ENCODE data around the gene FUNDC2. TPM values are rescaled to one million over a fixed set of nuclear protein-coding genes. Genes with fewer than 3 reads are reported as not detected.

FUNDC2 gene
- total RNA-seq, 2 donors from 2014 or later: 68.3 to 71.4 TPM

DNA sequence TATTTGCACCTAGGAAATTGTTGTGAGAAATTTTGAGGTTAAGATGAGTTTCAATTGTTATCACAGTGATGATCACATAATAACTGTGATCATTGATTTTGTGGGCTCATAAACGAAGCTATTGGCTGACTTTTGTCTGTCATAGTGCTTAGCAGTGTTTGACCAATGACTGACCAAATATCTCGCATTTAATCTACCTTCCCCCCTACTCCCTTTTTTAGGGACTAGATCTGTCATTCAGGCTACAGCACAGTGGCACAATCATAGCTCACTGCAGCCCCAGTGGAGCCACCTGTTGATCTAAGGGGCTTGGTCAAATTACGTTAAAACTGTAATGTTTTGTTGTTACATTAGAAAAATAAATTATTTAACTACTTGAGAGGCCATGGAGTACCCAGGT lies 1.5 kb downstream of the FUNDC2 start:
- TF ChIP-seq, protein P1, sequence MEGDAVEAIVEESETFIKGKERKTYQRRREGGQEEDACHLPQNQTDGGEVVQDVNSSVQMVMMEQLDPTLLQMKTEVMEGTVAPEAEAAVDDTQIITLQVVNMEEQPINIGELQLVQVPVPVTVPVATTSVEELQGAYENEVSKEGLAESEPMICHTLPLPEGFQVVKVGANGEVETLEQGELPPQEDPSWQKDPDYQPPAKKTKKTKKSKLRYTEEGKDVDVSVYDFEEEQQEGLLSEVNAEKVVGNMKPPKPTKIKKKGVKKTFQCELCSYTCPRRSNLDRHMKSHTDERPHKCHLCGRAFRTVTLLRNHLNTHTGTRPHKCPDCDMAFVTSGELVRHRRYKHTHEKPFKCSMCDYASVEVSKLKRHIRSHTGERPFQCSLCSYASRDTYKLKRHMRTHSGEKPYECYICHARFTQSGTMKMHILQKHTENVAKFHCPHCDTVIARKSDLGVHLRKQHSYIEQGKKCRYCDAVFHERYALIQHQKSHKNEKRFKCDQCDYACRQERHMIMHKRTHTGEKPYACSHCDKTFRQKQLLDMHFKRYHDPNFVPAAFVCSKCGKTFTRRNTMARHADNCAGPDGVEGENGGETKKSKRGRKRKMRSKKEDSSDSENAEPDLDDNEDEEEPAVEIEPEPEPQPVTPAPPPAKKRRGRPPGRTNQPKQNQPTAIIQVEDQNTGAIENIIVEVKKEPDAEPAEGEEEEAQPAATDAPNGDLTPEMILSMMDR (conservative IDR thresholded peaks at IDR 0.05): no peak
- Histone ChIP-seq H3K4me1 (ENCODE audit: control insufficient read depth, insufficient read depth, low read length) (no peaks in the 10 kb centered on the region), H3K36me3 (ENCODE audit: control insufficient read depth, insufficient read depth, low read length) (no peaks in the 10 kb centered on the region), H3K9me3 (ENCODE audit: control insufficient read depth, low read length) (no peaks in the 10 kb centered on the region), H3K27me3 (ENCODE audit: control insufficient read depth, insufficient read depth, low read length, poor library complexity, severe bottlenecking) (no peaks in the 10 kb centered on the region), H3K4me3 (ENCODE audit: low read length) (peak overlapping the region; percentile 89), H3K9ac (ENCODE audit: extremely low read depth, low read length, poor library complexity, severe bottlenecking) (peak overlapping the region; percentile 89), H3K27ac (ENCODE audit: low read depth, low read length) (no peak overlapping the region)
- H3K4me3 Mint-ChIP-seq: peak overlapping the region; percentile 75
- 67% methylated on average over 2 of the region's 3 CpGs; no CpG with 5 or more reads in 1 of the 2 experiments for WGBS, 2 experiments (ENCODE audit: insufficient coverage in 1 of 2, insufficient read length in 1 of 2)
- peaks cover 2% of the 10 kb centered on the region for H3K36me3 Mint-ChIP-seq (ENCODE audit: low read depth)
- peaks cover 47% of the 10 kb centered on the region for H3K9me3 Mint-ChIP-seq
- peak overlapping the region; percentile 19 for H3K27ac Mint-ChIP-seq
- no peak for DNase-seq
- H3K27me3 Mint-ChIP-seq (ENCODE audit: insufficient read depth): no peaks in the 10 kb centered on the region
- H3K4me1 Mint-ChIP-seq: peaks cover 8% of the 10 kb centered on the region

DNA sequence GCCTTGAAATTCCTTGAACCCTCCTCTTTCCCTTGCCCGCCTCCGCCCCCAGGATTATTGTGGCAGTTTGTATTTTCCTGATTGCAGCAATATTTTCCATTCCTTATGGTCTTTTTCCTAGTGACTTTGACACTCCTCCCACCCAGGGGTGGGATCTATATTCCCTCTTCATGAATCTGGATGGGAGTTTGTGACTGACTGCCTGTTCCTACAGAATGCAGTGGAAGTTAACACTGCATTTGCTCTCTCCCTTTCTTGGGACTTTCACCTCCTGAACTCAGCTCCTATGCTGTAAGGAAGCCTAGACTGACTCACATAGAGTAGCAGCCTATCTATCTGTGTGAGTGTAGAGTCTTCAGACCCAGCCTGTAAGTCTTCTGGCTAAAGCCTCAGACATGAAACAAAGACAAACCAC lies 2.2 kb downstream of the FUNDC2 start:
- no peak overlapping the region for H3K4me3 Mint-ChIP-seq
- peaks cover 6% of the 10 kb centered on the region for H3K36me3 Mint-ChIP-seq (ENCODE audit: low read depth)
- Histone ChIP-seq H3K36me3 (ENCODE audit: control insufficient read depth, insufficient read depth, low read length) (peaks cover 3% of the 10 kb centered on the region), H3K27ac (ENCODE audit: low read depth, low read length) (no peak overlapping the region), H3K27me3 (ENCODE audit: control insufficient read depth, insufficient read depth, low read length, poor library complexity, severe bottlenecking) (no peaks in the 10 kb centered on the region), H3K4me3 (ENCODE audit: low read length) (no peak overlapping the region), H3K9ac (ENCODE audit: extremely low read depth, low read length, poor library complexity, severe bottlenecking) (no peak overlapping the region), H3K4me1 (ENCODE audit: control insufficient read depth, insufficient read depth, low read length) (no peaks in the 10 kb centered on the region), H3K9me3 (ENCODE audit: control insufficient read depth, low read length) (no peaks in the 10 kb centered on the region)
- peak overlapping the region; percentile 60 for H3K27ac Mint-ChIP-seq
- 100% methylated on average over 1 of the region's 2 CpGs; no CpG with 5 or more reads in 1 of the 2 experiments for WGBS, 2 experiments (ENCODE audit: insufficient coverage in 1 of 2, insufficient read length in 1 of 2)
- no peaks in the 10 kb centered on the region for H3K27me3 Mint-ChIP-seq (ENCODE audit: insufficient read depth)
- H3K9me3 Mint-ChIP-seq: peaks cover 52% of the 10 kb centered on the region
- peaks cover 8% of the 10 kb centered on the region for H3K4me1 Mint-ChIP-seq
- DNase-seq: no peak
- TF ChIP-seq, protein P1 (conservative IDR thresholded peaks at IDR 0.05): no peak

DNA sequence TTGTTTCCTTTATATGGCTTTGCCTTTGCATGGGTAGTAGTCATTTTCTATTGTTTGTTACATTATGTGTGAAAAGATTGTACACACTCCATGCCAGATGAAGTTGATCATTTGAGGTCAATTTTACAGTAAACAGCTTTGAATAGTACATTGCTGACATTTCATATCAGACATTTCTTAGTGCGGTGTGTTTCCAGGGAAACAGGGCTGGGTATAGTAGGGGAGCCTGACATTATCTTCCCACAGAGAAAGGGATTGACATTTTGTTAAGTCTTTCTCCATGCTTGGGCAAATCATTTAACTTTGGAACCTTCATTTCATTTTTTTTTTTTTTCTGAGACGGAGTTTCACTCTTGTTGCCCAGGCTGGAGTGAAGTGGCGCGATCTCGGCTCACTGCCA lies 5.0 kb downstream of the FUNDC2 start:
- H3K27me3 Mint-ChIP-seq (ENCODE audit: insufficient read depth): no peaks in the 10 kb centered on the region
- H3K4me3 Mint-ChIP-seq: no peak overlapping the region
- peaks cover 14% of the 10 kb centered on the region for H3K9me3 ChIP-seq (ENCODE audit: control insufficient read depth, low read length)
- no peak for DNase-seq
- H3K36me3 Mint-ChIP-seq (ENCODE audit: low read depth): peaks cover 30% of the 10 kb centered on the region
- H3K9ac ChIP-seq (ENCODE audit: extremely low read depth, low read length, poor library complexity, severe bottlenecking): no peak overlapping the region
- 95% methylated on average over 5 of the region's 5 CpGs; no CpG with 5 or more reads in 1 of the 2 experiments for WGBS, 2 experiments (ENCODE audit: insufficient coverage in 1 of 2, insufficient read length in 1 of 2)
- peaks cover 60% of the 10 kb centered on the region for H3K9me3 Mint-ChIP-seq
- H3K36me3 ChIP-seq (ENCODE audit: control insufficient read depth, insufficient read depth, low read length): peaks cover 16% of the 10 kb centered on the region
- no peak overlapping the region for H3K4me3 ChIP-seq (ENCODE audit: low read length)
- H3K27ac ChIP-seq (ENCODE audit: low read depth, low read length): no peak overlapping the region
- H3K4me1 ChIP-seq (ENCODE audit: control insufficient read depth, insufficient read depth, low read length): no peaks in the 10 kb centered on the region
- TF ChIP-seq, protein P1 (conservative IDR thresholded peaks at IDR 0.05): no peak
- peaks cover 8% of the 10 kb centered on the region for H3K4me1 Mint-ChIP-seq
- no peak overlapping the region for H3K27ac Mint-ChIP-seq
- H3K27me3 ChIP-seq (ENCODE audit: control insufficient read depth, insufficient read depth, low read length, poor library complexity, severe bottlenecking): no peaks in the 10 kb centered on the region
